ENCODE results near the gene ANKRD1.

The ANKRD1 gene

GRCh38 chr10:90920986-90921666 is at the start of gene ANKRD1:
Gene ANKRD1 (minus strand): TSS chr10:90921087. CDS start chr10:90921027, 60 bp downstream.
- Histone ChIP-seq H3K4me3 (no peak within 1 kb of the TSS), H3K27ac (no peak within 1 kb of the TSS), H3K9ac (ENCODE audit: insufficient read length) (no peak within 1 kb of the TSS), H3K36me3 (ENCODE audit: insufficient read depth, low read length) (no peaks in the 10 kb centered on the region), H3K9me3 (ENCODE audit: low read depth, low read length) (no peaks in the 10 kb centered on the region)
- TF ChIP-seq FOXP2 (optimal IDR thresholded peaks at IDR 0.05; ENCODE audit: control extremely low read depth, extremely low read length, insufficient read depth) (no peak), POLR2AphosphoS5 (IDR thresholded peaks at IDR 0.05; ENCODE audit: borderline replicate concordance, low read depth, low read length) (no peak), EZH2 (IDR thresholded peaks at IDR 0.05) (no peak)
- DNase-seq (ENCODE audit: low read depth, low spot score), result no peak

- H3K9ac ChIP-seq (ENCODE audit: insufficient read length), result no peak overlapping the region
- DNase-seq (ENCODE audit: low read depth, low spot score), result no peak
- H3K4me3 ChIP-seq, result no peak overlapping the region
- H3K27ac ChIP-seq, result no peak overlapping the region
- H3K36me3 ChIP-seq (ENCODE audit: insufficient read depth, low read length), result no peaks in the 10 kb centered on the region
- TF ChIP-seq POLR2AphosphoS5 (IDR thresholded peaks at IDR 0.05; ENCODE audit: borderline replicate concordance, low read depth, low read length), result no peak
- no peak for TF ChIP-seq EZH2 (IDR thresholded peaks at IDR 0.05)
- TF ChIP-seq FOXP2 (optimal IDR thresholded peaks at IDR 0.05; ENCODE audit: control extremely low read depth, extremely low read length, insufficient read depth), result no peak
- no peaks in the 10 kb centered on the region for H3K9me3 ChIP-seq (ENCODE audit: low read depth, low read length)
Measured at GRCh38 chr10:90969947-90970673, 49.2 kb upstream of the ANKRD1 start.

- Histone ChIP-seq H3K9me3 (ENCODE audit: low read depth, low read length) (no peaks in the 10 kb centered on the region), H3K27ac (no peak overlapping the region), H3K9ac (ENCODE audit: insufficient read length) (no peak overlapping the region), H3K4me3 (no peak overlapping the region), H3K36me3 (ENCODE audit: insufficient read depth, low read length) (no peaks in the 10 kb centered on the region)
- TF ChIP-seq EZH2 (IDR thresholded peaks at IDR 0.05) (no peak), FOXP2 (optimal IDR thresholded peaks at IDR 0.05; ENCODE audit: control extremely low read depth, extremely low read length, insufficient read depth) (no peak), POLR2AphosphoS5 (IDR thresholded peaks at IDR 0.05; ENCODE audit: borderline replicate concordance, low read depth, low read length) (no peak)
- no peak for DNase-seq (ENCODE audit: low read depth, low spot score)
Measured at GRCh38 chr10:90969121-90969534, 48.2 kb upstream of the ANKRD1 start.

- DNase-seq (ENCODE audit: low read depth, low spot score), result no peak
- no peak overlapping the region for H3K9ac ChIP-seq (ENCODE audit: insufficient read length)
- H3K36me3 ChIP-seq (ENCODE audit: insufficient read depth, low read length), result no peaks in the 10 kb centered on the region
- TF ChIP-seq FOXP2 (optimal IDR thresholded peaks at IDR 0.05; ENCODE audit: control extremely low read depth, extremely low read length, insufficient read depth) (no peak), EZH2 (IDR thresholded peaks at IDR 0.05) (no peak), POLR2AphosphoS5 (IDR thresholded peaks at IDR 0.05; ENCODE audit: borderline replicate concordance, low read depth, low read length) (no peak)
- H3K9me3 ChIP-seq (ENCODE audit: low read depth, low read length), result no peaks in the 10 kb centered on the region
- no peak overlapping the region for H3K4me3 ChIP-seq
- H3K27ac ChIP-seq, result no peak overlapping the region
Measured at GRCh38 chr10:90968328-90969081, 47.6 kb upstream of the ANKRD1 start.

- no peak overlapping the region for H3K4me3 ChIP-seq
- H3K9ac ChIP-seq (ENCODE audit: insufficient read length), result no peak overlapping the region
- H3K27ac ChIP-seq, result no peak overlapping the region
- no peak for DNase-seq (ENCODE audit: low read depth, low spot score)
- no peaks in the 10 kb centered on the region for H3K9me3 ChIP-seq (ENCODE audit: low read depth, low read length)
- no peaks in the 10 kb centered on the region for H3K36me3 ChIP-seq (ENCODE audit: insufficient read depth, low read length)
- TF ChIP-seq POLR2AphosphoS5 (IDR thresholded peaks at IDR 0.05; ENCODE audit: borderline replicate concordance, low read depth, low read length) (no peak), EZH2 (IDR thresholded peaks at IDR 0.05) (no peak), FOXP2 (optimal IDR thresholded peaks at IDR 0.05; ENCODE audit: control extremely low read depth, extremely low read length, insufficient read depth) (no peak)
Measured at GRCh38 chr10:90967865-90968264, 47.0 kb upstream of the ANKRD1 start.

GRCh38 chr10:90966146-90966545 is 45.3 kb upstream of the ANKRD1 start:
- DNase-seq (ENCODE audit: low read depth, low spot score), result no peak
- no peak for TF ChIP-seq FOXP2 (optimal IDR thresholded peaks at IDR 0.05; ENCODE audit: control extremely low read depth, extremely low read length, insufficient read depth)
- TF ChIP-seq POLR2AphosphoS5 (IDR thresholded peaks at IDR 0.05; ENCODE audit: borderline replicate concordance, low read depth, low read length), result no peak
- TF ChIP-seq EZH2 (IDR thresholded peaks at IDR 0.05), result no peak
- H3K9me3 ChIP-seq (ENCODE audit: low read depth, low read length), result no peaks in the 10 kb centered on the region
- no peaks in the 10 kb centered on the region for H3K36me3 ChIP-seq (ENCODE audit: insufficient read depth, low read length)
- no peak overlapping the region for H3K27ac ChIP-seq
- H3K9ac ChIP-seq (ENCODE audit: insufficient read length), result no peak overlapping the region
- H3K4me3 ChIP-seq, result no peak overlapping the region

GRCh38 chr10:90965720-90966119 is 44.8 kb upstream of the ANKRD1 start:
- no peak overlapping the region for H3K4me3 ChIP-seq
- H3K9me3 ChIP-seq (ENCODE audit: low read depth, low read length), result no peaks in the 10 kb centered on the region
- TF ChIP-seq FOXP2 (optimal IDR thresholded peaks at IDR 0.05; ENCODE audit: control extremely low read depth, extremely low read length, insufficient read depth) (no peak), EZH2 (IDR thresholded peaks at IDR 0.05) (no peak), POLR2AphosphoS5 (IDR thresholded peaks at IDR 0.05; ENCODE audit: borderline replicate concordance, low read depth, low read length) (no peak)
- no peaks in the 10 kb centered on the region for H3K36me3 ChIP-seq (ENCODE audit: insufficient read depth, low read length)
- H3K27ac ChIP-seq, result no peak overlapping the region
- no peak overlapping the region for H3K9ac ChIP-seq (ENCODE audit: insufficient read length)
- no peak for DNase-seq (ENCODE audit: low read depth, low spot score)

Data from SK-N-MC (cell line).